ENCODE measurements around the gene TTN.

TTN gene

DNA sequence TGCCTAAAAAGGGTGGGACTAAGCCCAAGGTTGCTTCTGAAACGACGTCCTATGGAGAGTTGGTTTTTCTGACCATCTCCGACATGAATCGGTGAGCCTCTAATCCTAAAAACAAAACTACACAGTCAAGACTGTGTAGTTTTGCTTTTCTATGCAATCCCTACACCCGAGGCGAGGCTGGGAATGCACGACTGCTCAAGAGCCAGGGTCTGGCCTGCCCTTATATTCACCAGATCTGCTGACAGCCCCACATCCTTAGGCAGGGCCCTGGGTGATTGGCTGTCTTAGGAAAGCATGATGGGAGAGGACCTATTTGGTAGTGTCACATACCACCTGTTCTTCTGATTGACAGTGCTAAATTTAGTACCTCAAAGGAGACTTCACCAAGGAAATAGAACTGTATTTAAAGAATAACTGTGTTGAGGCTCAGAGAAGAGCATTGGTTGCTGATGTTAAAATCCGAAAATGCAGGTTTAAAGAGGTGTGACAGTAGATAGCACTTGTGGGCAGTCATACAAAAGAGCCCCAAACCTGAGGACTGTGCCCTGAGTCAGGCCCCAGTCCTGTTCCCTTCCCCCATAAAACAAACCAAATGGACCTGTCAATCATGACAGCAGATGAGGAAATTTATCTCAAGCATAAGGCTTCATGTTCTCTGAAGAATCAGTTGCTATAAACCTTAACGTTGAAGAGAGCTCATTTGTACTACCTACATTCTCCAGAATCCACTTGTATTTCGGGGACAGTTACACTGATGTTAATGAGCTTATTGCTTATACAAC is at the start of gene TTN:
TTN (minus strand) TSS at position 197 of the 782 bp plus-strand sequence. CDS start 2,781 bp downstream, outside the sequence.
- Histone ChIP-seq H3K27me3 (ENCODE audit: control insufficient read depth, insufficient read depth, low read length) (no peaks in the 10 kb centered on the region), H3K4me1 (ENCODE audit: control insufficient read depth, insufficient read depth, low read length) (no peaks in the 10 kb centered on the region), H3K36me3 (ENCODE audit: control insufficient read depth, insufficient read depth, low read length) (no peaks in the 10 kb centered on the region), H3K9me3 (ENCODE audit: control insufficient read depth, insufficient read depth, low read depth, low read length) (no peaks in the 10 kb centered on the region), H3K9ac (ENCODE audit: low read length) (no peak within 1 kb of the TSS), H3K4me3 (ENCODE audit: low read depth, low read length) (no peak within 1 kb of the TSS), H3K27ac (ENCODE audit: low read depth, low read length) (no peak within 1 kb of the TSS)

DNA sequence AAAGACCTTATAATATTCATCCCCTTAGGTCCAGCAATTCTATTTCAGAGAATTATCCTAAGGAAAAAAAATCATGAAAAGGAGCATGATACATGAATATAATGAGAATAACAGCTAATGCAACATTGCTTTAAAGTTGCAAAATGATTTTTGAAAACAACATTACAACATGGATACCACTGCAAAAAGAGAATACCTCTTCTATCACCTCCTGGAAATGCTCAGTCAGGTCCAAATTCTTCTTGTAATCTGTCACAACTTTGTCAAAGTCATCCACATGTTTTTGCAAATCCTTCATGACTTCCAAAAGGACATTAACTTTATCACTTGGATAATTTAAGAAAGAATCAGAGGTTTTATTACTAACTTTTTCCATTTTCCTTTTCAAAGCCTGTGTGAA is 47.9 kb upstream of the TTN start:
- H3K4me3 ChIP-seq (ENCODE audit: low read depth, low read length), result no peak overlapping the region
- no peaks in the 10 kb centered on the region for H3K4me1 ChIP-seq (ENCODE audit: control insufficient read depth, insufficient read depth, low read length)
- no peak overlapping the region for H3K27ac ChIP-seq (ENCODE audit: low read depth, low read length)
- no peaks in the 10 kb centered on the region for H3K27me3 ChIP-seq (ENCODE audit: control insufficient read depth, insufficient read depth, low read length)
- no peak overlapping the region for H3K9ac ChIP-seq (ENCODE audit: low read length)
- H3K36me3 ChIP-seq (ENCODE audit: control insufficient read depth, insufficient read depth, low read length), result no peaks in the 10 kb centered on the region; the same call in 1 of the 2 replicates
- no peaks in the 10 kb centered on the region for H3K9me3 ChIP-seq (ENCODE audit: control insufficient read depth, insufficient read depth, low read depth, low read length)

GRCh38 chr2:178848335-178848734 is 41.1 kb upstream of the TTN start:
- Histone ChIP-seq H3K27ac (ENCODE audit: low read depth, low read length) (no peak overlapping the region), H3K4me3 (ENCODE audit: low read depth, low read length) (no peak overlapping the region), H3K9ac (ENCODE audit: low read length) (no peak overlapping the region), H3K4me1 (ENCODE audit: control insufficient read depth, insufficient read depth, low read length) (peaks cover 21% of the 10 kb centered on the region), H3K27me3 (ENCODE audit: control insufficient read depth, insufficient read depth, low read length) (no peaks in the 10 kb centered on the region), H3K36me3 (ENCODE audit: control insufficient read depth, insufficient read depth, low read length) (peaks cover 2% of the 10 kb centered on the region; the same call in 1 of the 2 replicates), H3K9me3 (ENCODE audit: control insufficient read depth, insufficient read depth, low read depth, low read length) (no peaks in the 10 kb centered on the region)

DNA sequence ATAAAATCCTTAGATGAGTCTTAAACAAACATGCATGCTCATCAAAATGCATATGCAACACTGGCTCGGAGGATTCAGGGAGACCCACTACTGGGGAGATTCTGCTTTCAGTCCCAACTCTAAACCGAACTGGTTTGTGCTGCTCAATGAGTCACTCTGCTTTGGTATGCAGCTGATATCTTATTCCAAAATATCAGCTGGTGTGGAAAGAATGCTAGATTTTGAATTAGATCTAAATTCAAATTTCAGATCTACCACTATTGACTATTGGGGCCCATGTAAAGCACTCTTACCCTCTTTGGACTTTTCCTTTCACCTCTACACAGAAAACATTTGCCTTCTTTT is 39.2 kb upstream of the TTN start:
- H3K27me3 ChIP-seq (ENCODE audit: control insufficient read depth, insufficient read depth, low read length), result no peaks in the 10 kb centered on the region
- H3K4me1 ChIP-seq (ENCODE audit: control insufficient read depth, insufficient read depth, low read length), result peaks cover 21% of the 10 kb centered on the region
- H3K27ac ChIP-seq (ENCODE audit: low read depth, low read length), result no peak overlapping the region
- H3K36me3 ChIP-seq (ENCODE audit: control insufficient read depth, insufficient read depth, low read length), result peaks cover 2% of the 10 kb centered on the region; the same call in 1 of the 2 replicates
- H3K4me3 ChIP-seq (ENCODE audit: low read depth, low read length), result no peak overlapping the region
- no peaks in the 10 kb centered on the region for H3K9me3 ChIP-seq (ENCODE audit: control insufficient read depth, insufficient read depth, low read depth, low read length)
- no peak overlapping the region for H3K9ac ChIP-seq (ENCODE audit: low read length)

DNA sequence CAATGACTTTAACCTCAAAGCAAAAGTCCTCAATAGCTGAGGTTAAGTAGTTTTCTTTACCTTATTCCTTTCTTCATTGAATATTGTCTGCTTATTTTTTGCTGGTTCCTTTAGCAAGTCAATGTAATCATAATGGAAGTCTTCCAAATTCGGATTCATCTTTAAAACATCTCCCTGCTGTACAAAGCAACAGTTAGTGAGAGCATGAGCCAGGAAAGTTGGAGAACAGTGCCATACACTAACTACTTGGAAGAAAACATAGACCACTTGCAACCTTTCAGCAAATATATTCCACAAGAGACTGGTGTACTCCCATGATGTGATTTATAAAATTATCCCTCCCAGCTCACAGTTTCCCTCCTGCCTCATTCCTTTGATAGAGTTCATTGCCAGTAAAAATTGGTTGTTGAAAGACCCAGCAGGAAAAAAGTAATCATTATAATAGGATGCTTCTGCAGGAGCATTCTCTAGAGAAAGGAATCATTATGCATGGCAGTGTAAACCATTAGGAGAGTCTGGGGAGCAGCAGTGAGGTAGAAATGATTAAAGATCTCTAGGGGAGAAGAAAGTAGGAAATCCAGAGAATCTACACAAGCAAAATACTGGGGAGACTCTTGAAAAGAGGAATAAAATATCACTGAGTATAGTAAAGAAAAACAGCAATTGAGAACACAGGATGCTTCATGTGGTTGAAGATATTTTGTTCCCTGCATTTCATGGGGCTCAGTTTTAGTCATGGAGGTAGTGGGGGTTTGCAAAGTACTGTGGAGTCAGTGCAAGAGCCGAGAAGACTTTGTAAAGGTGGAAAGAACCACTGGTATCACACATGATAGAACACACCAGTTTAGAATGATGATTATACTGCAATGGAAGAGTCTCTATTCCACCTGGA is 38.6 kb upstream of the TTN start:
- Histone ChIP-seq H3K36me3 (ENCODE audit: control insufficient read depth, insufficient read depth, low read length) (peaks cover 2% of the 10 kb centered on the region; the same call in 1 of the 2 replicates), H3K27ac (ENCODE audit: low read depth, low read length) (peak overlapping the region; percentile 27; the same call in 1 of the 2 replicates), H3K9ac (ENCODE audit: low read length) (no peak overlapping the region), H3K4me3 (ENCODE audit: low read depth, low read length) (no peak overlapping the region), H3K4me1 (ENCODE audit: control insufficient read depth, insufficient read depth, low read length) (peaks cover 21% of the 10 kb centered on the region), H3K9me3 (ENCODE audit: control insufficient read depth, insufficient read depth, low read depth, low read length) (no peaks in the 10 kb centered on the region), H3K27me3 (ENCODE audit: control insufficient read depth, insufficient read depth, low read length) (no peaks in the 10 kb centered on the region)

GRCh38 chr2:178844701-178845100 is 37.5 kb upstream of the TTN start:
- Histone ChIP-seq H3K9ac (ENCODE audit: low read length) (no peak overlapping the region), H3K27me3 (ENCODE audit: control insufficient read depth, insufficient read depth, low read length) (no peaks in the 10 kb centered on the region), H3K4me3 (ENCODE audit: low read depth, low read length) (no peak overlapping the region), H3K36me3 (ENCODE audit: control insufficient read depth, insufficient read depth, low read length) (peaks cover 2% of the 10 kb centered on the region; the same call in 1 of the 2 replicates), H3K9me3 (ENCODE audit: control insufficient read depth, insufficient read depth, low read depth, low read length) (no peaks in the 10 kb centered on the region), H3K27ac (ENCODE audit: low read depth, low read length) (no peak overlapping the region), H3K4me1 (ENCODE audit: control insufficient read depth, insufficient read depth, low read length) (peaks cover 21% of the 10 kb centered on the region)

DNA sequence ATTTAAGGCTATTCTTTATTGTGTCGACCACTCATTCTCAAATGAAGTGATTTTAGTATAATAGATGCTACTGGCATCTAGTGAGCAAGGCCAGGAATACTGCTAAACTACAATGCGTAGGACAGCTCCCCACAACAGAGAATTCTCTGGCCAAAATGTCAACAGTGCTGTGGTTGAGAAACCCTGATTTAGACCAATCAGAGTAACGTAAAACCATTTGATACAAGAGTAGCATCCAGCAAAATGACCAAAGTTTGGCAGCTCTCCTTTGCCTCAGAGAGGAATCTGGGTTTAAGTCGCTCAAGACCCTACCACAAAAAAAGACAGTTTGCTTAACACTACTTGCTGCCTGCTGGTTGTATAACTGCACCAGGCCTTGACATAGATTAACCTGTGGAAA is 37.0 kb upstream of the TTN start:
- H3K27me3 ChIP-seq (ENCODE audit: control insufficient read depth, insufficient read depth, low read length), result no peaks in the 10 kb centered on the region
- H3K9me3 ChIP-seq (ENCODE audit: control insufficient read depth, insufficient read depth, low read depth, low read length), result no peaks in the 10 kb centered on the region
- no peak overlapping the region for H3K9ac ChIP-seq (ENCODE audit: low read length)
- H3K4me1 ChIP-seq (ENCODE audit: control insufficient read depth, insufficient read depth, low read length), result peaks cover 21% of the 10 kb centered on the region
- no peak overlapping the region for H3K27ac ChIP-seq (ENCODE audit: low read depth, low read length)
- peaks cover 2% of the 10 kb centered on the region; the same call in 1 of the 2 replicates for H3K36me3 ChIP-seq (ENCODE audit: control insufficient read depth, insufficient read depth, low read length)
- H3K4me3 ChIP-seq (ENCODE audit: low read depth, low read length), result no peak overlapping the region

DNA sequence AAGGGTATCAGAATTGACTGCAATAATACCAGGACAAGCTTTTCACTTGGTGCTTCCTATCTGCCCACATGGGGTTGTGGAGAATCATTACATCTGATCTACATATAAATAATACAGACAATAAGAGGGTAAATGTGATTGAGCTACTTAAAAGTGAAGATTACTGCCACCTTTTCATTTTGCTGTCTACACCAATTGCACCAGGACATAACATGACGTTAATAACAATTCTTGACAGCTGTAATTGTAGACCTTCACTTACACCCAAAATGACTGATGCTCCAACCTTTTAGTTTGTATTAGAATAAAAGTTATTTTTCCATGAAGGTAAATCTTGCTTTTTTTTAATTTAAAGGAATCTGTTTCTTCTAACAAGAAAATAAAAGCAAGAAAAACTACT is 36.5 kb upstream of the TTN start:
- no peaks in the 10 kb centered on the region for H3K9me3 ChIP-seq (ENCODE audit: control insufficient read depth, insufficient read depth, low read depth, low read length)
- H3K9ac ChIP-seq (ENCODE audit: low read length), result no peak overlapping the region
- no peak overlapping the region for H3K27ac ChIP-seq (ENCODE audit: low read depth, low read length)
- no peaks in the 10 kb centered on the region for H3K27me3 ChIP-seq (ENCODE audit: control insufficient read depth, insufficient read depth, low read length)
- H3K36me3 ChIP-seq (ENCODE audit: control insufficient read depth, insufficient read depth, low read length), result peaks cover 2% of the 10 kb centered on the region; the same call in 1 of the 2 replicates
- peaks cover 21% of the 10 kb centered on the region for H3K4me1 ChIP-seq (ENCODE audit: control insufficient read depth, insufficient read depth, low read length)
- no peak overlapping the region for H3K4me3 ChIP-seq (ENCODE audit: low read depth, low read length)

GRCh38 chr2:178836807-178837206 is 29.6 kb upstream of the TTN start:
- Histone ChIP-seq H3K36me3 (ENCODE audit: control insufficient read depth, insufficient read depth, low read length) (no peaks in the 10 kb centered on the region; the same call in 1 of the 2 replicates), H3K4me3 (ENCODE audit: low read depth, low read length) (no peak overlapping the region), H3K9ac (ENCODE audit: low read length) (no peak overlapping the region), H3K4me1 (ENCODE audit: control insufficient read depth, insufficient read depth, low read length) (peaks cover 6% of the 10 kb centered on the region), H3K27ac (ENCODE audit: low read depth, low read length) (peak overlapping the region; percentile 26; the same call in 1 of the 2 replicates), H3K9me3 (ENCODE audit: control insufficient read depth, insufficient read depth, low read depth, low read length) (no peaks in the 10 kb centered on the region), H3K27me3 (ENCODE audit: control insufficient read depth, insufficient read depth, low read length) (no peaks in the 10 kb centered on the region)

GRCh38 chr2:178834086-178834485 is 26.9 kb upstream of the TTN start:
- Histone ChIP-seq H3K27me3 (ENCODE audit: control insufficient read depth, insufficient read depth, low read length) (no peaks in the 10 kb centered on the region), H3K27ac (ENCODE audit: low read depth, low read length) (no peak overlapping the region), H3K4me3 (ENCODE audit: low read depth, low read length) (no peak overlapping the region), H3K9ac (ENCODE audit: low read length) (no peak overlapping the region), H3K9me3 (ENCODE audit: control insufficient read depth, insufficient read depth, low read depth, low read length) (no peaks in the 10 kb centered on the region), H3K4me1 (ENCODE audit: control insufficient read depth, insufficient read depth, low read length) (peaks cover 6% of the 10 kb centered on the region), H3K36me3 (ENCODE audit: control insufficient read depth, insufficient read depth, low read length) (no peaks in the 10 kb centered on the region; the same call in 1 of the 2 replicates)

DNA sequence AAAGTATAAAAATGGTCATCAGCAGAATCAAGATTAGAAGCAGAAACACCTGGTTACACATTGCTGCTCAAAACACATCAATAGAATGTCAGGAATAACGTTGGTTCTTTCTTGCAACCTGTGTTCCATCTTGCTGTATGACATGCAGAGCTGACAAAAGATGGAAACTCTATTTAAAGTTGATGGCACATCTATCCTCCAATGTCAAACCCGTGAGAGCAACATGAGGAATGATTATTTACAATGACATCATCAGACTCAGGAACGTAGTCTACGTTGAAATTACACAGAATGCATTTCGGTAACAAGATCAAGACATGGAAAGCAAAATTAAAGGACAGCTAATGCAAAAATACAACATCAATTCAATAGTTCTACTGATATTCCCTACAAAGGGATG is 26.2 kb upstream of the TTN start:
- no peak overlapping the region for H3K9ac ChIP-seq (ENCODE audit: low read length)
- no peaks in the 10 kb centered on the region; the same call in 1 of the 2 replicates for H3K36me3 ChIP-seq (ENCODE audit: control insufficient read depth, insufficient read depth, low read length)
- H3K9me3 ChIP-seq (ENCODE audit: control insufficient read depth, insufficient read depth, low read depth, low read length), result no peaks in the 10 kb centered on the region
- no peak overlapping the region for H3K4me3 ChIP-seq (ENCODE audit: low read depth, low read length)
- peaks cover 6% of the 10 kb centered on the region for H3K4me1 ChIP-seq (ENCODE audit: control insufficient read depth, insufficient read depth, low read length)
- H3K27ac ChIP-seq (ENCODE audit: low read depth, low read length), result no peak overlapping the region
- H3K27me3 ChIP-seq (ENCODE audit: control insufficient read depth, insufficient read depth, low read length), result no peaks in the 10 kb centered on the region
